Aorta (tissue), 5 donors: ENCODE measurements around the gene CAMK2G. TPM values are rescaled to one million over a fixed set of nuclear protein-coding genes. Genes with fewer than 3 reads are reported as not detected.
A peak's percentile ranks its signal among the peaks of the same experiment; 100 is the strongest.

Experiments used
- ATAC-seq: fragments of 200-7000 bp; cut with Tn5 transposase; one replicate; pipeline ENCODE4 v1.9.1; 2022; ENCODE audit warnings: moderate library complexity; ENCODE audit not compliant: low FRiP score
- DNase-seq, 2 donors: peaks; one replicate each; pipeline ENCODE4 v3.0.0-alpha.2; 2020
- H3K27ac ChIP-seq, 2 donors: one replicate each; pipeline ENCODE4 v1.5.1; 2013; ENCODE audit warnings: low read length in 2 of 2, mild to moderate bottlenecking in 2 of 2, moderate library complexity in 2 of 2, control low read depth in 1 of 2, inconsistent platforms in 1 of 2, low read depth in 1 of 2
- H3K27me3 ChIP-seq, 2 donors: one replicate each; pipeline ENCODE4 v1.6.1; 2013; ENCODE audit warnings: control low read depth in 1 of 2, low read length in 1 of 2, mild to moderate bottlenecking in 1 of 2, moderate library complexity in 1 of 2; ENCODE audit not compliant: insufficient read depth in 2 of 2, control insufficient read depth in 1 of 2
- H3K36me3 ChIP-seq, 2 donors: one replicate each; pipeline ENCODE4 v1.6.1; 2013; ENCODE audit warnings: control low read depth in 1 of 2, low read length in 1 of 2, mild to moderate bottlenecking in 1 of 2; ENCODE audit not compliant: insufficient read depth in 2 of 2, control insufficient read depth in 1 of 2
- H3K4me1 ChIP-seq, 2 donors: one replicate each; pipeline ENCODE4 v1.6.1; 2013; ENCODE audit warnings: low read length in 2 of 2, control low read depth in 1 of 2, mild to moderate bottlenecking in 1 of 2, moderate library complexity in 1 of 2; ENCODE audit not compliant: insufficient read depth in 2 of 2, control insufficient read depth in 1 of 2
- H3K4me3 ChIP-seq, 2 donors: one replicate each; pipeline ENCODE4 v1.5.1; 2013; ENCODE audit warnings: low read length in 2 of 2, control low read depth in 1 of 2, mild to moderate bottlenecking in 1 of 2
- H3K9me3 ChIP-seq: one replicate; pipeline ENCODE4 v1.6.1; 2013; ENCODE audit warnings: mild to moderate bottlenecking, low read length; ENCODE audit not compliant: control insufficient read depth
- WGBS, 2 donors: extraction: QIAGEN DNeasy Blood & Tissue Kit; methylation state at CpG; one replicate each; pipeline ENCODE4 v1.1.7; 2013; 5-methylcytosine and 5-hydroxymethylcytosine counted together
- intact Hi-C, 2 donors: fragments of 100-400 bp; cut with DNase I; formaldehyde crosslinking; loops; one replicate each; pipeline versions ENCODE4 v1.14.2 to v1.15.0; 2022
- polyA plus RNA-seq, 2 donors: library from polyadenylated mRNA; stranded (reverse); fragments of 200-250 nt; gene quantifications; one replicate each; pipeline ENCODE4 v1.2.3, GENCODE V29; 2013
- total RNA-seq, 2 donors: library from RNA; stranded (reverse); fragmentation: NEBNext Ultra II Directional; extraction: Animal tissue kit (Norgen Biotek cat#: 25700); gene quantifications; one replicate each; pipeline ENCODE4 v1.2.1, GENCODE V29; 2021
- donor health status: healthy with polysubstance abuse.
- donor health status: Bipolar disorder and iron deficiency.
- donor health status: DM: no; HTN: no; CAD: no.
- donor health status: DM: no; HTN: no; CAD: no.
- donor health status: DM: yes; HTN: yes; CAD: no.

The CAMK2G gene
- total and polyA plus RNA-seq, 4 donors: 37.1 to 76.7 (median 70.8) TPM

- 78 to 80% methylated on average over 22 of the region's 22 CpGs for WGBS, 2 donors
- intact Hi-C loops: no loop called here
- Histone ChIP-seq H3K27me3 (no peaks in the 10 kb centered on the region), H3K4me1 (no peaks in the 10 kb centered on the region), H3K36me3 (peaks cover 0 to 6% of the 10 kb centered on the region in 2 donors), H3K9me3 (no peaks in the 10 kb centered on the region), H3K4me3 (no peak overlapping the region), H3K27ac (no peak overlapping the region)
- ATAC-seq (no peak), DNase-seq (no peak)
These were observed 59.2 kb downstream of the CAMK2G start for GRCh38 chr10:73814896-73815718.

- Histone ChIP-seq H3K36me3 (peaks cover 0 to 6% of the 10 kb centered on the region in 2 donors), H3K4me3 (no peak overlapping the region), H3K27ac (no peak overlapping the region), H3K27me3 (no peaks in the 10 kb centered on the region), H3K9me3 (no peaks in the 10 kb centered on the region), H3K4me1 (no peaks in the 10 kb centered on the region)
- ATAC-seq: no peak
- DNase-seq: no peak
- 81% methylated on average over 13 of the region's 13 CpGs for WGBS, 2 donors
- intact Hi-C loops: no loop called here
These were observed 60.0 kb downstream of the CAMK2G start for GRCh38 chr10:73814276-73814895.

GRCh38 chr10:73813333-73813732 is 61.0 kb downstream of the CAMK2G start:
- 70 to 74% methylated on average over 6 to 7 of the region's 7 CpGs for WGBS, 2 donors
- intact Hi-C loops: no loop called here
- Histone ChIP-seq H3K9me3 (no peaks in the 10 kb centered on the region), H3K4me1 (no peaks in the 10 kb centered on the region), H3K27ac (no peak overlapping the region), H3K4me3 (no peak overlapping the region), H3K27me3 (no peaks in the 10 kb centered on the region), H3K36me3 (peaks cover 0 to 6% of the 10 kb centered on the region in 2 donors)
- ATAC-seq (no peak), DNase-seq (no peak)

DNA sequence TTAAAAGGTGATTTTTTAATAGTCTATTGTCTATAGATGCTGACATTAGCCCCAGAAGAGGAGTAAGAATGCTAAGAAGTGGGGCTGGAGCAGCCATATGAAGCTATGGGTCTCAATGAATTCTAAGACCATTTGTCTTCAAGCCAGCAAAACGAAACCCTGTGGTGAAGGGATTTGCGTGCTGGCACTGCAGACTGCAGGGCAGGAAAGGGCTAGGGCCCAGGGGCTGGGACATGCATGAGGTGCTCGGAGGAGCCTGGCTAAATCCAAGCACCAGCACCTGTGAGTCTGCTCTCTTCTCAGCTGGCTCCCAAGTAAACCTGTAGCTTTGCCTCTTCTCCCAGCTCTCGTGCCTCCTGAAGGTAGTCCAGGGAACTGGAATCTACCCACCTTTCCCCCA is 61.7 kb downstream of the CAMK2G start:
- peaks cover 0 to 8% of the 10 kb centered on the region in 2 donors for H3K36me3 ChIP-seq
- H3K27ac ChIP-seq: no peak overlapping the region
- ATAC-seq (no peak), DNase-seq (no peak)
- no peak overlapping the region for H3K4me3 ChIP-seq
- intact Hi-C loops: no loop called here
- no peaks in the 10 kb centered on the region for H3K9me3 ChIP-seq
- WGBS, 2 donors: 86 to 89% methylated on average over 4 of the region's 4 CpGs
- H3K4me1 ChIP-seq: no peaks in the 10 kb centered on the region
- no peaks in the 10 kb centered on the region for H3K27me3 ChIP-seq

- peak overlapping the region; percentile 38 to 70 for H3K27ac ChIP-seq
- H3K9me3 ChIP-seq: no peaks in the 10 kb centered on the region
- intact Hi-C loops: no loop called here
- 1% methylated on average over 54 to 63 of the region's 63 CpGs for WGBS, 2 donors
- peak overlapping the region; percentile 71 to 78 for H3K4me3 ChIP-seq
- H3K27me3 ChIP-seq: no peaks in the 10 kb centered on the region
- H3K36me3 ChIP-seq: peaks cover 0 to 9% of the 10 kb centered on the region in 2 donors
- peak; percentile 53 for ATAC-seq
- DNase-seq: peak; percentile 72 to 85
- H3K4me1 ChIP-seq: no peaks in the 10 kb centered on the region
These were observed 63.5 kb downstream of the CAMK2G start for GRCh38 chr10:73810735-73811465.

- ATAC-seq: no peak
- H3K27ac ChIP-seq: no peak overlapping the region
- no peaks in the 10 kb centered on the region for H3K4me1 ChIP-seq
- H3K36me3 ChIP-seq: peaks cover 0 to 9% of the 10 kb centered on the region in 2 donors
- no peaks in the 10 kb centered on the region for H3K27me3 ChIP-seq
- 75 to 80% methylated on average over 7 of the region's 7 CpGs for WGBS, 2 donors
- H3K9me3 ChIP-seq: no peaks in the 10 kb centered on the region
- intact Hi-C loops: no loop called here
- peak overlapping the region; percentile 71 to 78 for H3K4me3 ChIP-seq
- DNase-seq: no peak
These were observed 64.0 kb downstream of the CAMK2G start for GRCh38 chr10:73810358-73810734.

DNA sequence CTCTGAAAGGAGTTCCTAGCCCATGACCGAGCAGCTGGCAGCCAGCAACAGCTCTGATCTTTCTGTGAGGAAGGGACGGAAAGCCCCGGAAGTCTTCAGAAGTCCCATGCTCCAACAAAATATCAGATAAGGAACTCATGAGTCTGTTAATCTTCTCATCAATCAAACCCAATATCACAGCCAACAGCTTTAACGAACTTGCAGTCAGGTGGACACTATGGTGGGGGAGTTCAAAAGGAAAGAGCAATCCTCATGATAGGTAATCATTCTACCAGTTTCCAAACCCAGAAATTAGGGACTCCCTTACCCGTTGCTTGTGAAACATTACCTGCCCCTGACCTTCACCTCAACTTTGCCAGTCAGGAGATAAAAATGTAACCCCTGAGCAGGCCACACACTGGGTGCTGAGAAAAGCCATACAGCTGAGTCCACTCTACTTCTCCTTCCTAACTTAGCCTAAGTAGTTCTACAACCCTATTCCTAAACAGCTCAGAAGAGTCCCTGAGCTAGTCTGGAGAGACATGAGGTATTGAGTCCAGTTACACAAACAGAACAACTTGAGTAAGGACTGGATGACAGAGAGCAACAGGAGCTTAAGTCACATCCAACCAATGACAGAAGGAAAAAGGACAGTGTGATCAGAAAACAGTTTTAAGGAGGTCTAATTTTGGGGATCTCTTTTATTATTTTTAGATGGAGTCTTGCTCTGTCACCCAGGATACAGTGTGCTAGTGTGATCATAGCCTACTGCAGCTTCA is 65.1 kb downstream of the CAMK2G start:
- H3K36me3 ChIP-seq: peaks cover 0 to 9% of the 10 kb centered on the region in 2 donors
- H3K4me3 ChIP-seq: no peak overlapping the region
- H3K9me3 ChIP-seq: no peaks in the 10 kb centered on the region
- no peak overlapping the region for H3K27ac ChIP-seq
- no peak for DNase-seq
- whole genome bisulfite sequencing, 2 donors: 58 to 67% methylated on average over 5 of the region's 5 CpGs
- ATAC-seq: no peak
- intact Hi-C loops: no loop called here
- H3K27me3 ChIP-seq: no peaks in the 10 kb centered on the region
- no peaks in the 10 kb centered on the region for H3K4me1 ChIP-seq

DNA sequence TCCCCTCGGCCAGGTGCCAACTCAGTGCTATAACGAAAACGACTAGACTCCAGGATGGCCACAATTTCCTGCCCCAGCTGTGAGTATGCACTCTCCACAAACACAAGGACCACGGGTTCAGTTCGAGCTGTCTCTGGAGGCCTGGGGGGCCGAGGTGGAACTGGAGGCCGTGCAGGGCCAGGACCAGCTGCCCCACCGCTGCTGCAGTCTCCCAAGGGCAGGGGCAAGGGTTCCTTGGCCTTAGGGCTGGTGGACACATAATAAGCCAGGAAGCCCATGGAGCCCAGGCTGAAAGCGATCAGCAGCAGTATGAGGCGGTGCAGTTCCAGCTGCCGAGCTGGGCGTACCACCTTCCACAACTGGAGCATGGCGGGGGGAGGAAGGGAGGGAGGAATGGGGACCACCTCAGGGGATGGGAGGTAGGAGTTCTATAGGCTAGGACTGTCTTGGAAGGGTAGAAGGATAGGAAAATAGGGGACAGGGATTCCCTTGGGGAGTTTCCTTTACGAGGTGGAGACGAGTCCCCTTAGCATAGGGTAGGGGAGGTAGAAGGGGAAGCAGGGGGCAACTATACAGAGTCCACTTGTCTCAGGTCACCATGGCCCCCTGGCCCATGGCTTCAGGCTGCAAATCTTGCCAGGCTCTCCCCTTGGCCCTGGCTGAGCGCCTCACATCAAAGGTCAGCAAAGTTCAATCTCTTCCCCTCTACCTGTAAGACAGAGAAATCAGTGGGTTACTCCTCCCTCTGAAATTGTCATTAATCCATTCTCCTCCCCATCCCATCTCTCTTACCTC is 66.1 kb downstream of the CAMK2G start:
- Histone ChIP-seq H3K36me3 (peaks cover 0 to 8% of the 10 kb centered on the region in 2 donors), H3K9me3 (no peaks in the 10 kb centered on the region), H3K27me3 (no peaks in the 10 kb centered on the region), H3K4me3 (no peak overlapping the region), H3K4me1 (no peaks in the 10 kb centered on the region), H3K27ac (no peak overlapping the region)
- DNase-seq: no peak
- ATAC-seq: no peak
- intact Hi-C loops: no loop called here
- WGBS, 2 donors: 90% methylated on average over 16 of the region's 16 CpGs
